K562 (cell line): ENCODE data around the gene SNX33. TPM values are rescaled to one million over a fixed set of nuclear protein-coding genes. Genes with fewer than 3 reads are reported as not detected.

ENCODE experiments used
- ATAC-seq: fragments of 200-7000 bp; cut with Tn5 transposase; 3 replicates; pipeline ENCODE4 v1.9.1; 2020; ENCODE audit warnings: moderate library complexity
- BruUV-seq: library from RNA; stranded (reverse); fragments of 400-500 nt; replicated peaks from 2 replicates; lab custom pipeline; 2021; lab: Mats Ljungman, UMichigan
- CTCF ChIA-PET: fragments of 300-600 bp; formaldehyde crosslinking; extraction: SDS; loops from one replicate; lab custom pipeline; 2021; ENCODE audit warnings: low intra/inter-chr PET ratio; lab: Yijun Ruan, JAX
- POLR2A ChIA-PET: fragments of 300-600, 350-650 bp; sonication (Branson Sonifier 250); formaldehyde crosslinking; extraction: SDS; loops from one replicate; lab custom pipeline; 2021; ENCODE audit warnings: antibody characterized with exemption, inconsistent platforms; lab: Yijun Ruan, JAX
- DNase-seq, 4 experiments: peaks; one replicate each; pipeline versions ENCODE4 v3.0.0 to v3.0.0-alpha.2; 2011 to 2018; ENCODE audit warnings: low spot score in 3 of 4, mixed read lengths in 3 of 4; ENCODE audit errors: extremely low read depth in 1 of 4
- FAIRE-seq: peaks from 2 replicates; lab custom pipeline; 2011; peaks lifted over from hg19 to GRCh38; lab: Jason Lieb, UNC
- H2AFZ ChIP-seq: 2 replicates; pipeline ENCODE4 v1.6.0; 2011; ENCODE audit warnings: low read depth, low read length, control low read depth, inconsistent platforms
- H3K27ac ChIP-seq: fragments of 200-600 bp; 3 replicates; pipeline ENCODE4 v1.8.0; 2011; ENCODE audit warnings: low read depth, mild to moderate bottlenecking, control low read depth, inconsistent platforms, low read length, moderate library complexity, mixed read lengths; ENCODE audit errors: extremely low read depth
- H3K27me3 ChIP-seq, 2 experiments: fragments of 300-600 bp in 1 of 2; 2 replicates in 1 of 2; 3 replicates in 1 of 2; pipeline versions ENCODE4 v1.6.0 to v1.8.0; 2011; ENCODE audit warnings: inconsistent platforms in 2 of 2, low read length in 2 of 2, mild to moderate bottlenecking in 1 of 2, mixed read lengths in 1 of 2, moderate library complexity in 1 of 2; ENCODE audit not compliant: control insufficient read depth in 2 of 2, insufficient read depth in 2 of 2
- H3K36me3 ChIP-seq: fragments of 300-600 bp; 3 replicates; pipeline ENCODE4 v1.8.0; 2011; ENCODE audit warnings: mild to moderate bottlenecking, low read length, inconsistent platforms; ENCODE audit not compliant: control insufficient read depth, insufficient read depth
- H3K4me1 ChIP-seq, 2 experiments: fragments of 200-600 bp in 1 of 2; replicated peaks in 1 of 2; 2 replicates in 1 of 2; 3 replicates in 1 of 2; pipeline versions ENCODE4 v1.5.1 to v1.8.0; 2011; ENCODE audit warnings: inconsistent platforms in 2 of 2, low read length in 2 of 2, mild to moderate bottlenecking in 1 of 2, mixed read lengths in 1 of 2, moderate library complexity in 1 of 2; ENCODE audit not compliant: control insufficient read depth in 2 of 2, insufficient read depth in 2 of 2
- H3K4me2 ChIP-seq: 2 replicates; pipeline ENCODE4 v1.6.1; 2011; ENCODE audit warnings: low read length, control low read depth, inconsistent platforms, mixed read lengths; ENCODE audit not compliant: insufficient read depth
- H3K4me3 ChIP-seq: fragments of 200-600 bp; sonication (generic), shearing (Covaris generic); 2 replicates; pipeline ENCODE4 v1.5.1; 2016; ENCODE audit warnings: control low read depth, inconsistent platforms
- H3K79me2 ChIP-seq: fragments of 200-600 bp; 3 replicates; pipeline ENCODE4 v1.8.0; 2011; ENCODE audit warnings: low read length, inconsistent platforms; ENCODE audit not compliant: control insufficient read depth, insufficient read depth
- H3K9ac ChIP-seq, 2 experiments: 2 replicates each; pipeline versions ENCODE4 v1.6.0 to v1.6.1; 2011; ENCODE audit warnings: low read depth in 2 of 2, low read length in 2 of 2, control low read depth in 1 of 2, inconsistent platforms in 1 of 2, mild to moderate bottlenecking in 1 of 2, mixed read lengths in 1 of 2; ENCODE audit not compliant: insufficient read depth in 1 of 2
- H3K9me1 ChIP-seq: one replicate; pipeline ENCODE4 v1.6.0; 2011; ENCODE audit warnings: inconsistent platforms, mild to moderate bottlenecking, low read length, moderate library complexity; ENCODE audit not compliant: control insufficient read depth, insufficient read depth
- H3K9me3 ChIP-seq: replicated peaks from 2 replicates; pipeline ENCODE4 v1.5.1; 2011; ENCODE audit warnings: low read depth, low read length, inconsistent platforms; ENCODE audit not compliant: control insufficient read depth, insufficient read depth
- H4K20me1 ChIP-seq: replicated peaks from 2 replicates; pipeline ENCODE4 v1.6.1; 2011; ENCODE audit warnings: low read length, inconsistent platforms, mixed read lengths; ENCODE audit not compliant: control insufficient read depth, insufficient read depth
- C11orf30 ChIP-seq: fragments of 450-650 bp; IDR thresholded peaks from 2 replicates; pipeline ENCODE4 v1.6.1; 2016; ENCODE audit warnings: low read depth, mild to moderate bottlenecking
- CAMTA2 ChIP-seq: fragments of 250-450 bp; sonication (Bioruptor Pico); conservative IDR thresholded peaks from 2 replicates; pipeline ENCODE4 v1.5.1; 2022
- CREM ChIP-seq: IDR thresholded peaks from 2 replicates; pipeline ENCODE4 v1.6.1; 2014; ENCODE audit warnings: antibody characterized with exemption, low read depth
- EP300 ChIP-seq: IDR thresholded peaks from 2 replicates; pipeline ENCODE4 v1.6.1; 2012; ENCODE audit warnings: low read length, improper control_type of control experiment
- EWSR1 ChIP-seq: fragments of 450-650 bp; IDR thresholded peaks from 2 replicates; pipeline ENCODE4 v1.6.1; 2018; ENCODE audit warnings: borderline replicate concordance, mild to moderate bottlenecking, low read depth, moderate library complexity; ENCODE audit not compliant: partially characterized antibody
- KAT8 ChIP-seq: fragments of 450-650 bp; IDR thresholded peaks from 2 replicates; pipeline ENCODE4 v1.6.1; 2016; ENCODE audit warnings: low read depth, mild to moderate bottlenecking
- NCOA4 ChIP-seq: fragments of 450-650 bp; IDR thresholded peaks from 2 replicates; pipeline ENCODE4 v1.6.1; 2018; ENCODE audit warnings: mild to moderate bottlenecking; ENCODE audit not compliant: partially characterized antibody
- NR1H2 ChIP-seq: sonication (generic); formaldehyde crosslinking; IDR thresholded peaks from 2 replicates; pipeline ENCODE4 v1.4.0; 2020; ENCODE audit warnings: mild to moderate bottlenecking, missing genetic modification reagents
- PHF20 ChIP-seq: fragments of 450-650 bp; IDR thresholded peaks from 2 replicates; pipeline ENCODE4 v1.6.1; 2018; ENCODE audit not compliant: partially characterized antibody
- PTTG1 ChIP-seq: fragments of 450-650 bp; IDR thresholded peaks from 2 replicates; pipeline ENCODE4 v1.6.1; 2016; ENCODE audit warnings: low read depth, mild to moderate bottlenecking, missing genetic modification characterization, missing compliant biosample characterization
- SMAD3 ChIP-seq: fragments of 450-650 bp; formaldehyde crosslinking; conservative IDR thresholded peaks from 2 replicates; pipeline ENCODE4 v1.4.0; 2020; ENCODE audit warnings: mild to moderate bottlenecking
- SMARCE1 ChIP-seq: fragments of 450-650 bp; IDR thresholded peaks from 2 replicates; pipeline ENCODE4 v1.7.1; 2016; ENCODE audit warnings: mild to moderate bottlenecking
- SRSF1 ChIP-seq: fragments of 200-400 bp; formaldehyde crosslinking; IDR thresholded peaks from 2 replicates; pipeline ENCODE4 v1.6.1; 2017; ENCODE audit warnings: mild to moderate bottlenecking, low read depth, low read length, moderate library complexity
- TARDBP ChIP-seq: fragments of 450-650 bp; IDR thresholded peaks from 2 replicates; pipeline ENCODE4 v1.6.1; 2016
- TRIM24 ChIP-seq, 2 experiments: fragments of 450-650 bp; IDR thresholded peaks; 2 replicates each; pipeline ENCODE4 v1.6.1; 2016
- ZBTB8A ChIP-seq: fragments of 450-650 bp; IDR thresholded peaks from 2 replicates; pipeline ENCODE4 v1.6.1; 2018; ENCODE audit warnings: mild to moderate bottlenecking, moderate library complexity; ENCODE audit not compliant: partially characterized antibody
- ZNF121 ChIP-seq: sonication (generic); formaldehyde crosslinking; conservative IDR thresholded peaks from 2 replicates; pipeline ENCODE4 v1.8.0; 2022; ENCODE audit warnings: missing genetic modification reagents
- ZNF124 ChIP-seq: sonication (generic); formaldehyde crosslinking; IDR thresholded peaks from 2 replicates; pipeline ENCODE4 v1.8.1; 2022; ENCODE audit warnings: missing genetic modification reagents
- WGBS: fragments of 100-300 bp; shearing (Covaris generic); methylation state at CpG from one replicate; pipeline ENCODE4 v1.1.6; 2016; ENCODE audit warnings: low coverage, mixed read lengths; ENCODE audit not compliant: insufficient coverage; ENCODE audit errors: missing lambda C conversion rate; 5-methylcytosine and 5-hydroxymethylcytosine counted together
- in situ Hi-C: fragments of 300-500 bp; cut with MboI; formaldehyde crosslinking; loops from 4 replicates; pipeline ENCODE4 v1.15.0; 2018; ENCODE audit warnings: inconsistent platforms, mixed read lengths
- intact Hi-C: fragments of 100-400 bp; cut with micrococcal nuclease; formaldehyde crosslinking; loops from 2 replicates; pipeline ENCODE4 v1.14.2; 2022
- polyA plus RNA-seq, 8 experiments: library from polyadenylated mRNA; depleted of rRNA in 4 of 8; stranded (reverse) in 5 of 8; unstranded in 3 of 8; fragments of >200 nt; fragmentation: Nextera tagmentation in 2 of 8; fragmentation: Illumina TruSeq in 1 of 8; extraction: Ambion mirVana in 2 of 8; extraction: Trizol in 1 of 8; gene quantifications; 2 replicates each; pipeline versions ENCODE4 v1.2.1 to v1.2.3, GENCODE V29; 2011 to 2014; ENCODE audit warnings: inconsistent platforms in 1 of 8, missing spikeins in 1 of 8
- total RNA-seq, 7 experiments: library from RNA; depleted of rRNA in 6 of 7; stranded (reverse); fragments of >200 nt in 6 of 7; fragmentation: Illumina TruSeq in 2 of 7; extraction: Trizol in 2 of 7; gene quantifications; 2 replicates each; pipeline versions ENCODE4 v1.2.1 to v1.2.3, GENCODE V29; 2011 to 2021; ENCODE audit warnings: low replicate concordance in 1 of 7

SNX33 gene
- total and polyA plus RNA-seq, 9 of the 15 experiments (the other 6 are each of a cell fraction or from before 2014, with no cell fraction given), result 1.4 to 14.1 (median 8.2) TPM

- no peak overlapping the region for H3K4me2 ChIP-seq
- 0 out of 4 replicates have a peak overlapping the region, but pooled peaks of 1 of the 2 experiments have one; percentile 5 for H3K9ac ChIP-seq
- DNase-seq, result no peak
- ChIA-PET CTCF (no interaction called here), POLR2A (interaction anchor here (0.7 kb wide), 1 partner anchor 95 kb away, joined by 4 read pairs; no protein-coding TSS in a partner anchor)
- no peaks in the 10 kb centered on the region for H3K27me3 ChIP-seq
- H3K79me2 ChIP-seq, result no peaks in the 10 kb centered on the region
- H3K27ac ChIP-seq, result no peak overlapping the region
- H3K4me1 ChIP-seq, result peaks cover 0 to 46% of the 10 kb centered on the region in 2 experiments; a peak in 3 of 5 replicates
- H3K4me3 ChIP-seq, result no peak overlapping the region
- no peak for ATAC-seq
- H3K9me3 ChIP-seq, result no peaks in the 10 kb centered on the region
- H3K36me3 ChIP-seq, result no peaks in the 10 kb centered on the region
- BruUV-seq, result no TSS peak
- TF ChIP-seq TRIM24 (IDR thresholded peaks at IDR 0.05) (no peak), CREM (no peak), C11orf30 (no peak), SMAD3 (CRISPR knock-in tag) (no peak), CAMTA2 (CRISPR knock-in tag) (no peak), ZNF121 (no peak), ZBTB8A (no peak), TARDBP (no peak), NCOA4 (no peak), PTTG1 (no peak), EWSR1 (no peak), SMARCE1 (no peak), KAT8 (no peak), ZNF124 (CRISPR knock-in tag) (no peak), PHF20 (no peak), NR1H2 (CRISPR knock-in tag) (no peak), EP300 (no peak), SRSF1 (no peak)
- in situ Hi-C loops (no loop called here), intact Hi-C loops (loop anchor here (5.0 to 10.0 kb wide), 2 partner anchors 53 to 245 kb away; partner anchors contain the start of gene SNUPN)
- no peaks in the 10 kb centered on the region; the same call in 1 of the 2 replicates for H4K20me1 ChIP-seq
- FAIRE-seq, result no peak
- H2AFZ ChIP-seq, result peak overlapping the region; percentile 33; the same call in 1 of the 2 replicates
- 48% methylated on average over 11 of the region's 11 CpGs for WGBS
- no peaks in the 10 kb centered on the region for H3K9me1 ChIP-seq
These were observed 32.5 kb downstream of the SNX33 start for GRCh38 chr15:75680007-75680789.
